ENCODE measurements around the gene PAQR8. TPM values are rescaled to one million over a fixed set of nuclear protein-coding genes. Genes with fewer than 3 reads are reported as not detected.

Gene PAQR8
- total and polyA plus RNA-seq, 2 of the 13 experiments (the other 11 are each of a cell fraction or from before 2014, with no cell fraction given): 37.7 to 50.7 TPM

GRCh38 chr6:52420668-52421358 lies 58.9 kb downstream of the PAQR8 start (continued):
- TF ChIP-seq NCOR1 (IDR thresholded peaks at IDR 0.05; ENCODE audit: borderline replicate concordance, low read length) (peak; percentile 38; the same call in 1 of the 2 replicates), IRF1 (CRISPR knock-in tag; IDR thresholded peaks at IDR 0.05; ENCODE audit: low read depth) (no peak), SMAD1 (CRISPR knock-in tag; IDR thresholded peaks at IDR 0.05; ENCODE audit: borderline replicate concordance, low read depth) (no peak), ZNF839 (CRISPR knock-in tag; IDR thresholded peaks at IDR 0.05; ENCODE audit: borderline replicate concordance) (no peak), THAP11 (CRISPR knock-in tag; IDR thresholded peaks at IDR 0.05) (peak; percentile 49), RNF219 (CRISPR knock-in tag; IDR thresholded peaks at IDR 0.05) (no peak), TBL1XR1 (IDR thresholded peaks at IDR 0.05; ENCODE audit: borderline replicate concordance, low read length, partially characterized antibody) (no peak), ZNF513 (CRISPR knock-in tag; conservative IDR thresholded peaks at IDR 0.05) (no peak), FOXO1 (CRISPR knock-in tag; IDR thresholded peaks at IDR 0.05) (no peak), ZNF503 (CRISPR knock-in tag; IDR thresholded peaks at IDR 0.05) (no peak), ZBTB42 (CRISPR knock-in tag; IDR thresholded peaks at IDR 0.05) (0 out of 2 replicates have a peak, but pooled peaks have one; percentile 81), PAX8 (CRISPR knock-in tag; IDR thresholded peaks at IDR 0.05; ENCODE audit: borderline replicate concordance) (no peak), NFE2 (CRISPR knock-in tag; IDR thresholded peaks at IDR 0.05) (no peak), ZNF230 (CRISPR knock-in tag; IDR thresholded peaks at IDR 0.05) (no peak), POLR2A (IDR thresholded peaks at IDR 0.05; ENCODE audit: insufficient read depth in 1 of 2, low read depth in 2 of 2, low read length in 2 of 2) (peak; percentile 49 to 66; a peak in 3 of 4 replicates), ZMYM4 (CRISPR knock-in tag; IDR thresholded peaks at IDR 0.05) (no peak; the same call in 1 of the 2 replicates), ZNF766 (CRISPR knock-in tag; IDR thresholded peaks at IDR 0.05; ENCODE audit: borderline replicate concordance) (no peak), ZFX (CRISPR knock-in tag; IDR thresholded peaks at IDR 0.05; ENCODE audit: low read depth) (no peak), CREB1 (IDR thresholded peaks at IDR 0.05) (no peak), CREB1 (CRISPR knock-in tag; IDR thresholded peaks at IDR 0.05) (no peak), ZFP36L2 (CRISPR knock-in tag; IDR thresholded peaks at IDR 0.05) (no peak), RARG (CRISPR knock-in tag; IDR thresholded peaks at IDR 0.05; ENCODE audit: low read depth) (no peak), MIER2 (CRISPR knock-in tag; IDR thresholded peaks at IDR 0.05) (no peak), ZNF580 (CRISPR knock-in tag; IDR thresholded peaks at IDR 0.05; ENCODE audit: borderline replicate concordance, low read depth) (no peak), ZBTB3 (CRISPR knock-in tag; IDR thresholded peaks at IDR 0.05; ENCODE audit: borderline replicate concordance, low read depth) (no peak)
